Trophoblast cell (in vitro differentiated cells and primary cell): Measurements from ENCODE around the gene GRAP2.
A peak's percentile ranks its signal among the peaks of the same experiment; 100 is the strongest.
"Not testable (repeated sequence)": the region's sequence is repeated elsewhere in the genome, so short reads cannot be mapped to it uniquely, and the experiment has no call there.

Source experiments
- DNase-seq, 2 donors: peaks; one replicate each; pipeline ENCODE4 v3.0.0-alpha.2; 2016
- H2AFZ ChIP-seq: 2 replicates; pipeline ENCODE4 v1.6.1; 2013; ENCODE audit warnings: low read length, moderate library complexity, mild to moderate bottlenecking; ENCODE audit not compliant: insufficient read depth, poor library complexity
- H2AK5ac ChIP-seq: 2 replicates; pipeline ENCODE4 v1.6.1; 2013; ENCODE audit warnings: mild to moderate bottlenecking, low read length
- H2BK120ac ChIP-seq: 2 replicates; pipeline ENCODE4 v1.6.1; 2013; ENCODE audit warnings: low read length, mild to moderate bottlenecking, moderate library complexity; ENCODE audit not compliant: insufficient read depth, poor library complexity
- H2BK12ac ChIP-seq: 2 replicates; pipeline ENCODE4 v1.6.1; 2013; ENCODE audit warnings: mild to moderate bottlenecking, low read length, moderate library complexity
- H2BK5ac ChIP-seq: 2 replicates; pipeline ENCODE4 v1.6.1; 2013; ENCODE audit warnings: low read length, low read depth, moderate library complexity, mild to moderate bottlenecking; ENCODE audit not compliant: poor library complexity
- H3K14ac ChIP-seq: 2 replicates; pipeline ENCODE4 v1.6.1; 2013; ENCODE audit warnings: mild to moderate bottlenecking, low read length
- H3K18ac ChIP-seq: 2 replicates; pipeline ENCODE4 v1.6.1; 2013; ENCODE audit warnings: mild to moderate bottlenecking, low read length
- H3K23ac ChIP-seq: 2 replicates; pipeline ENCODE4 v1.6.1; 2013; ENCODE audit warnings: low read length
- H3K27ac ChIP-seq: 2 replicates; pipeline ENCODE4 v1.5.1; 2013; ENCODE audit warnings: low read depth, mild to moderate bottlenecking, inconsistent platforms, low read length, moderate library complexity
- H3K27me3 ChIP-seq: 2 replicates; pipeline ENCODE4 v1.6.1; 2013; ENCODE audit warnings: inconsistent platforms, mild to moderate bottlenecking, low read length, moderate library complexity; ENCODE audit not compliant: insufficient read depth
- H3K36me3 ChIP-seq, 2 experiments: 1 replicate in 1 of 2; 2 replicates in 1 of 2; pipeline ENCODE4 v1.6.1; 2013; ENCODE audit warnings: low read length in 2 of 2, mild to moderate bottlenecking in 2 of 2, moderate library complexity in 1 of 2; ENCODE audit not compliant: insufficient read depth in 2 of 2, control insufficient read depth in 1 of 2
- H3K4ac ChIP-seq: 2 replicates; pipeline ENCODE4 v1.6.1; 2013; ENCODE audit warnings: low read depth, mild to moderate bottlenecking, low read length, moderate library complexity
- H3K4me1 ChIP-seq, 2 experiments: 1 replicate in 1 of 2; 2 replicates in 1 of 2; pipeline ENCODE4 v1.6.1; 2013; ENCODE audit warnings: low read length in 2 of 2, mild to moderate bottlenecking in 2 of 2, moderate library complexity in 1 of 2; ENCODE audit not compliant: insufficient read depth in 2 of 2, control insufficient read depth in 1 of 2
- H3K4me2 ChIP-seq: 2 replicates; pipeline ENCODE4 v1.6.1; 2013; ENCODE audit warnings: inconsistent platforms, mild to moderate bottlenecking, low read length, moderate library complexity
- H3K4me3 ChIP-seq: 2 replicates; pipeline ENCODE4 v1.5.1; 2013; ENCODE audit warnings: mild to moderate bottlenecking, low read depth, low read length, inconsistent platforms
- H3K79me1 ChIP-seq: one replicate; pipeline ENCODE4 v1.6.1; 2013; ENCODE audit warnings: low read length
- H3K79me2 ChIP-seq: 2 replicates; pipeline ENCODE4 v1.6.1; 2013; ENCODE audit warnings: low read length, mild to moderate bottlenecking; ENCODE audit not compliant: control insufficient read depth, insufficient read depth, poor library complexity
- H3K9ac ChIP-seq: 2 replicates; pipeline ENCODE4 v1.6.1; 2013; ENCODE audit warnings: mild to moderate bottlenecking, low read length
- H3K9me3 ChIP-seq: 2 replicates; pipeline ENCODE4 v1.6.1; 2013; ENCODE audit warnings: low read depth, mild to moderate bottlenecking, control low read depth, inconsistent platforms, low read length; ENCODE audit not compliant: insufficient read depth
- H4K12ac ChIP-seq: 2 replicates; pipeline ENCODE4 v1.6.1; 2013; ENCODE audit warnings: low read depth, mild to moderate bottlenecking, low read length, moderate library complexity
- H4K8ac ChIP-seq: 2 replicates; pipeline ENCODE4 v1.6.1; 2013; ENCODE audit warnings: low read depth, mild to moderate bottlenecking, low read length, moderate library complexity
- H4K91ac ChIP-seq: one replicate; pipeline ENCODE4 v1.6.1; 2013; ENCODE audit warnings: low read depth, mild to moderate bottlenecking, low read length, moderate library complexity
- WGBS: extraction: QIAGEN DNeasy Blood & Tissue Kit; methylation state at CpG from one replicate; pipeline ENCODE4 v1.1.7; 2013; ENCODE audit warnings: missing lambda C conversion rate; ENCODE audit not compliant: insufficient read length, insufficient coverage; ENCODE audit errors: extremely low coverage; 5-methylcytosine and 5-hydroxymethylcytosine counted together

The GRAP2 gene

GRCh38 chr22:39992894-39993293, 92.0 kb downstream of the GRAP2 start:
- not testable (repeated sequence) for H3K27me3 ChIP-seq, H3K23ac ChIP-seq, H3K14ac ChIP-seq, H4K91ac ChIP-seq, H3K79me1 ChIP-seq, H2BK120ac ChIP-seq, H3K18ac ChIP-seq, H2AK5ac ChIP-seq, H3K4me2 ChIP-seq, H3K9me3 ChIP-seq, DNase-seq, H2BK12ac ChIP-seq, H3K9ac ChIP-seq, H3K27ac ChIP-seq, H4K12ac ChIP-seq, H3K4me3 ChIP-seq, H2AFZ ChIP-seq, H3K36me3 ChIP-seq, H4K8ac ChIP-seq, H3K79me2 ChIP-seq, H2BK5ac ChIP-seq, H3K4ac ChIP-seq
- H3K4me1 ChIP-seq, result peaks cover 16 to 19% of the 10 kb centered on the region in 2 experiments
- WGBS, result no CpG with 5 or more reads among the region's 7 CpGs

DNA sequence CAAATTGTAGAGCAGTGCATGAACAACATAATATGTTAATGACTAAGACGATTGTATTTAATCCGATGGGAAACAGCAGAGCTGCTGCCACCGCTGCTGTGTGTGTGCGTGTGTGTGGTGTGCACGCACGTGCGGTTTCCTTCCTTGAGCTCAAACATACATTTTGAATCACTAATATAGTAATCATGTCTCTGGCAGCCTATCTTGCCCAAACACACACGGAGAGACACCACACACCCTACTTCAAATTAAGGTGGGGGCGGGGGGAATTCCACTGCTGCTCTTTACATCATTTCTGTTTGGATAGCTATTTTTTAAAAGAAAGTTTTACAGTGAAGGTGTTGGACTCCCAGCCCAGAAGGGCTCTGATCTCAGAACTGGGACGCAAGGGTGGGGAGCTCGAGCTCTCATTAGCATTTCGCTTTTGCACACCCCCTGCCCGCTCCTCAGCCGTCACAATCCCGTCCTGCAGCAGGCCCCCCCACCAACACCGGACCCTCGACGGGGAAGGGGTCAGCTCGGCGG, 93.2 kb downstream of the GRAP2 start:
- Histone ChIP-seq H2BK12ac (no peak overlapping the region), H3K4me1 (peaks cover 25 to 29% of the 10 kb centered on the region in 2 experiments), H2AFZ (no peak overlapping the region), H3K27me3 (peaks cover 7% of the 10 kb centered on the region), H4K91ac (no peak overlapping the region), H3K36me3 (no peaks in the 10 kb centered on the region), H3K79me2 (no peaks in the 10 kb centered on the region), H4K8ac (no peak overlapping the region), H2BK120ac (no peak overlapping the region), H3K79me1 (peaks cover 5% of the 10 kb centered on the region), H3K27ac (no peak overlapping the region), H4K12ac (no peak overlapping the region), H2AK5ac (no peak overlapping the region), H2BK5ac (no peak overlapping the region), H3K4me2 (peak overlapping the region; percentile 59), H3K4ac (no peak overlapping the region), H3K9me3 (peaks cover 3% of the 10 kb centered on the region), H3K9ac (no peak overlapping the region), H3K23ac (no peak overlapping the region), H3K18ac (no peak overlapping the region), H3K4me3 (no peak overlapping the region), H3K14ac (no peak overlapping the region)
- no peak for DNase-seq
- no CpG with 5 or more reads among the region's 20 CpGs for WGBS

GRCh38 chr22:39994566-39995392, 93.9 kb downstream of the GRAP2 start, which contains the start of gene FAM83F:
Gene FAM83F, plus strand, starts transcription at chr22:39994954. Its CDS starts 89 bp downstream, at chr22:39995043.
- Histone ChIP-seq H2BK12ac (no peak within 1 kb of the TSS), H3K23ac (no peak within 1 kb of the TSS), H3K79me2 (no peaks in the 10 kb centered on the region), H2AK5ac (no peak within 1 kb of the TSS), H3K4me2 (peak within 1 kb of the TSS; percentile 59), H4K8ac (peak within 1 kb of the TSS; percentile 32), H3K27me3 (peaks cover 7% of the 10 kb centered on the region), H2AFZ (peak within 1 kb of the TSS; percentile 76), H3K4me3 (peak within 1 kb of the TSS; percentile 11), H3K14ac (no peak within 1 kb of the TSS), H3K4ac (no peak within 1 kb of the TSS), H2BK120ac (no peak within 1 kb of the TSS), H3K79me1 (peaks cover 5% of the 10 kb centered on the region), H3K4me1 (peaks cover 32 to 35% of the 10 kb centered on the region in 2 experiments), H3K9ac (no peak within 1 kb of the TSS), H3K18ac (peak within 1 kb of the TSS; percentile 26), H3K9me3 (peaks cover 3% of the 10 kb centered on the region), H4K12ac (no peak within 1 kb of the TSS), H3K36me3 (no peaks in the 10 kb centered on the region), H3K27ac (no peak within 1 kb of the TSS), H4K91ac (peak within 1 kb of the TSS; percentile 34), H2BK5ac (no peak within 1 kb of the TSS)
- DNase-seq, result peak; percentile 24 to 40
- no CpG with 5 or more reads among the region's 115 CpGs for WGBS

GRCh38 chr22:39995393-39996252, 94.7 kb downstream of the GRAP2 start:
- Histone ChIP-seq H4K91ac (no peak overlapping the region), H2BK120ac (no peak overlapping the region), H3K27ac (no peak overlapping the region), H3K18ac (no peak overlapping the region), H4K8ac (peak overlapping the region; percentile 32), H4K12ac (no peak overlapping the region), H3K9ac (no peak overlapping the region), H2AK5ac (no peak overlapping the region), H3K79me2 (no peaks in the 10 kb centered on the region), H3K14ac (no peak overlapping the region), H3K4me2 (peak overlapping the region; percentile 59), H3K79me1 (peaks cover 5% of the 10 kb centered on the region), H3K4me1 (peaks cover 34 to 36% of the 10 kb centered on the region in 2 experiments), H2AFZ (peak overlapping the region; percentile 76), H3K27me3 (peaks cover 7% of the 10 kb centered on the region), H3K36me3 (no peaks in the 10 kb centered on the region), H3K4ac (no peak overlapping the region), H2BK5ac (no peak overlapping the region), H2BK12ac (no peak overlapping the region), H3K23ac (no peak overlapping the region), H3K9me3 (peaks cover 3% of the 10 kb centered on the region), H3K4me3 (peak overlapping the region; percentile 11)
- no peak for DNase-seq
- no CpG with 5 or more reads among the region's 35 CpGs for WGBS
